Ovary (tissue), 9 donors: Measurements from ENCODE around the gene KCTD5. TPM values are rescaled to one million over a fixed set of nuclear protein-coding genes. Genes with fewer than 3 reads are reported as not detected.
A peak's percentile ranks its signal among the peaks of the same experiment; 100 is the strongest.
"Not testable (repeated sequence)": the region's sequence is repeated elsewhere in the genome, so short reads cannot be mapped to it uniquely, and the experiment has no call there.

ENCODE experiments used
- DNase-seq, 5 donors: peaks; one replicate each; pipeline ENCODE4 v3.0.0-alpha.2; 2019 to 2020
- H3K27ac ChIP-seq, 2 donors: fragments of 200-600 bp; one replicate each; pipeline versions ENCODE4 v1.5.1 to v1.8.0; 2019 to 2022
- H3K27me3 ChIP-seq: fragments of 200-600 bp; one replicate; pipeline ENCODE4 v1.8.0; 2022
- H3K36me3 ChIP-seq: fragments of 200-600 bp; sonication (generic); one replicate; pipeline ENCODE4 v1.5.1; 2019
- H3K4me1 ChIP-seq: one replicate; pipeline ENCODE4 v1.8.1; 2013; ENCODE audit warnings: mild to moderate bottlenecking, moderate library complexity; ENCODE audit not compliant: insufficient read depth
- H3K4me3 ChIP-seq: fragments of 200-600 bp; sonication (generic); one replicate; pipeline ENCODE4 v1.5.1; 2017
- H3K9me3 ChIP-seq, 2 donors: fragments of 200-600 bp in 1 of 2; sonication (generic) in 1 of 2; one replicate each; pipeline versions ENCODE4 v1.5.1 to v1.8.1; 2013 to 2019; ENCODE audit warnings: mild to moderate bottlenecking in 1 of 2, moderate library complexity in 1 of 2
- CTCF ChIP-seq, 3 donors: fragments of 450-650 bp in 2 of 3; fragments of 200-600 bp in 1 of 3; IDR thresholded peaks; one replicate each; pipeline versions ENCODE4 v1.5.1 to v1.8.0; 2016 to 2022; ENCODE audit warnings: antibody characterized with exemption in 3 of 3, mild to moderate bottlenecking in 1 of 3
- EP300 ChIP-seq: sonication (generic); formaldehyde crosslinking; IDR thresholded peaks from one replicate; pipeline ENCODE4 v1.6.1; 2017; ENCODE audit warnings: antibody characterized with exemption
- POLR2A ChIP-seq: fragments of 450-650 bp; IDR thresholded peaks from one replicate; pipeline ENCODE4 v1.6.1; 2017; ENCODE audit warnings: antibody characterized with exemption, mild to moderate bottlenecking, moderate library complexity
- WGBS, 3 donors: extraction: QIAGEN DNeasy Blood & Tissue Kit in 1 of 3; methylation state at CpG; one replicate each; pipeline versions ENCODE4 v1.1.5 to v1.1.7; 2013 to 2017; 5-methylcytosine and 5-hydroxymethylcytosine counted together
- intact Hi-C, 4 donors: fragments of 100-400 bp; cut with DNase I; formaldehyde crosslinking; loops; one replicate each; pipeline versions ENCODE4 v1.11.0 to v1.15.1; 2022 to 2023
- polyA plus RNA-seq, 2 donors: library from polyadenylated mRNA; stranded (reverse); fragments of 200-250 nt in 1 of 2; fragments of 350-450 nt in 1 of 2; fragmentation: Illumina TruSeq in 1 of 2; extraction: RNeasy Lipid Tissue Mini Kit (QIAGEN cat#74804) in 1 of 2; gene quantifications; one replicate each; pipeline ENCODE4 v1.2.3, GENCODE V29; 2013 to 2014
- total RNA-seq, 7 donors: library from RNA; depleted of rRNA in 2 of 7; stranded (reverse); fragments of >200 nt in 2 of 7; fragmentation: NEBNext Ultra II Directional in 3 of 7; extraction: Animal tissue kit (Norgen Biotek cat#: 25700) in 3 of 7; gene quantifications; one replicate each; pipeline versions ENCODE4 v1.1.0 to v1.2.4, GENCODE V29; 2016 to 2023
- donor health status: DM: no; HTN: no; CAD: no; lungs with moderate emphysema.
- donor health status: DM: no; HTN: no; CAD: no.
- donor health status: Bipolar disorder and iron deficiency.
- donor health status: DM: yes; HTN: yes; CAD: no.
- donor health status: DM: no; HTN: no; CAD: no.
- donor health status: DM: yes; HTN: yes; CAD: no.

Gene KCTD5
- total and polyA plus RNA-seq, 9 donors = 12.2 to 19.8 (median 13.3) TPM

DNA sequence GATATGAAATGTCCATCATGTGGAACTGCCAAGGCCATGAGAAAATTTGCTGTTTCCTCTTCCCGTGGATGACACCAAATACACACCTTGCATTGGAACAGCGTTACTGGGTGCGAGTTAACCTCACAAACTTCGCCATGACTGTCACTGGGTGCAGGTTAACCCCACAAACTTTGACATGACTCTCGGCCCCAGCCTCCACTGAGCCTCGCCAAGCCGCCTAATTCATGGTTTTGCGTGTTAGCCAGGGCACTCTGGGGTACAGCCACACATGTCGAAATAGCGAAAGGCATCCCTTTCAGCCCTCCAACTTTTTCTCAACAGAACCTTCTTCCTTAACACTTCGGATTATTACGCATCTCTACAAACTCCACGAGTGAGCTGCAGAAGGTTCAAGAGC, 10.6 kb upstream of the KCTD5 start:
- Histone ChIP-seq H3K36me3 (no peaks in the 10 kb centered on the region), H3K27ac (no peak overlapping the region), H3K4me1 (peaks cover 5% of the 10 kb centered on the region), H3K27me3 (no peaks in the 10 kb centered on the region), H3K4me3 (no peak overlapping the region), H3K9me3 (no peaks in the 10 kb centered on the region)
- 81 to 89% (median 88%) methylated on average over 13 of the region's 13 CpGs for WGBS, 3 donors
- intact Hi-C loops = no loop called here
- no peak for TF ChIP-seq EP300
- TF ChIP-seq POLR2A = no peak
- no peak for TF ChIP-seq CTCF (IDR thresholded peaks at IDR 0.05)
- DNase-seq = no peak

DNA sequence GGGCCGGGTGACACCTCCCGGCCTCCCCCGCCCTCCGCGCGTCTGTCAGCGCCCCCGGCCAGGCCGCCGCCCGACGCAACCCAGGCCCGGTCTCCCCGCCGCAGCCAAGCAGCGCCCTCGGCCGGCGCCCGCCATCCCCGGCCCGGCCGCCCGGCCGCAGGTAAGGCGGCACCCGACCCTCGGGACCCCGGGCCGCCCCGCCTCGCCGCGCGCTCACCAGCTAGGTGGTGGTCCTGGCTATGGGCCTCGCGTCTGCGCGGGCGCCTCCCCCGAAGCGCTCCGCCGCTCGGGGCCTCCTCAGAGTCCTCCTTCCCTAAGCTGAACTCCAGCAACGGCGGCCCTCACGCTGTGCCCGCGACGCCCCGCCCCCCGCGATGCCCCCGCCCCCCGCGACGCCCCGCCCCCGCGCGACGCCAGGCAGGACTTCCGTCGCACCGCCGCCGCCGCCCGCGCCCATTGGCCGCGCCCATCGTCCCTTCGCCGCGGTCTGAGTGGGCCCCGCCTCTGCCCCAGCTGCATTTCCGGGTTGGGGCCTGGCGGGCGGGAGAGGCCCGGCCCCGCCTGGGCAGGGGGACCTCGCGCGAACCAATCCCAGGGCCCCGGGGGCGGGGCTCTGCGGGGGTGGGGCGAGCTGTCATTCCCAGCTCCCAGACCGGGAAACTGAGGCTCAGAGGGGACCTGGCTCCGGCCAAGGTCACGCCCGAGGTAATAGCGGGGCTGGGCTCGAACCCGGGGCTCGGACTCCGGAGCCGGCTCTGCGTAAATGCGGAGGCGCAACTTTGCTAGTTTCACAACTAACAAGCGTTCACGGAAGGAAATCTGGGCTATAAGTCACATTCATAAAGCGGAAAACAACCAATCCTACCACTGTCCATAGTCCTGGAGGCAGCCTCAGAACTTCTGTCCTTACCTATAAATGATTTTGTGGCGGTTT, 9.0 kb upstream of the KCTD5 start:
- 0 to 1% (median 1%) methylated on average over 53 to 105 of the region's 107 CpGs for WGBS, 3 donors
- intact Hi-C loops = no loop called here

DNA sequence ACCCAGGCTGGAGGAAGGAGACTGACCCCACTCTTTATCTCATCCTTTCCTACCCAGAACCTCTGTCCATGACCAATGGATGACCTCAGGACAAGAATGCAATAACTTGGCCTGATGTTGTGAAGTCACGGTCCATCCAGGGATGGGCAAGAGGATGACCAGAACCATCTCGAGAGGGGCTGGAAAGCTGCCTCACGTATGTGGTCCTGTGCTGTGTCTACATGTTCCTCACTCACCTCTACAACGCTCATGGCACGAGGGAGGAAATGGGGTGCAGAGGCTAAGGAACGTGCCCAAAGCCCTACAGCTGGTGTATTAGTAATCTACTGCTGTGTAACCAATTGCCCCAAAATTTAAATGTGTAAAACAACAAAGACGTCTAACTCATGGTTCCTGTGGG, 7.3 kb upstream of the KCTD5 start:
- peak in 1 of 5 donors; percentile 28 for DNase-seq
- WGBS, 3 donors = 48 to 71% (median 68%) methylated on average over 7 of the region's 7 CpGs
- intact Hi-C loops = no loop called here
- Histone ChIP-seq H3K27me3 (no peaks in the 10 kb centered on the region), H3K36me3 (no peaks in the 10 kb centered on the region), H3K27ac (no peak overlapping the region), H3K4me3 (no peak overlapping the region), H3K4me1 (peaks cover 5% of the 10 kb centered on the region), H3K9me3 (no peaks in the 10 kb centered on the region)
- TF ChIP-seq EP300 (no peak), POLR2A (no peak), CTCF (IDR thresholded peaks at IDR 0.05) (no peak)

More for the DNA sequence above, 9.0 kb upstream of the KCTD5 start:
- H3K36me3 ChIP-seq = no peaks in the 10 kb centered on the region
- TF ChIP-seq CTCF (IDR thresholded peaks at IDR 0.05) (no peak), EP300 (no peak), POLR2A (peak; percentile 16)
- peak overlapping the region; percentile 76 for H3K4me3 ChIP-seq
- H3K27me3 ChIP-seq = no peaks in the 10 kb centered on the region
- peak overlapping the region in 1 of 2 donors; percentile 39 for H3K27ac ChIP-seq
- no peaks in the 10 kb centered on the region for H3K9me3 ChIP-seq
- H3K4me1 ChIP-seq = peaks cover 5% of the 10 kb centered on the region
- DNase-seq = peak; percentile 95 to 97 (median 96)

DNA sequence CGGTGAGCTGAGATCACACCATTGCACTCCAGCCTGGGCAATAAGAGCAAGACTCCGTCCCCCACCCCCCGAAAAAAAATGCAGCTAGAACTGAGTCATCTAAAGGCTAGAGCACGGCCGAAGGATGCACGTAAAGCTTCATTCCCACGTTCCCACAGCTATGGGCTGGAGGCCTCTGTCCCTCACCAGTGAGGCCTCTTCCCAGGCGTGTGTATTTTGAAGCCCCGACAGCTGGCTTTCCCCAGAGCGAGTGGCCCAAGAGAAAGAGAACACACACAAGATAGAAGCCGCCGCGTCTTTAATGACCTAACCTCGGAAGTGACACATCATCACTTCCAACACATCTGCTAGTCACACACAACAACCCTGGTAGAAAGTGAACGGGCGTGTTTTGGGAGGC, 6.6 kb upstream of the KCTD5 start:
- no peak overlapping the region for H3K27ac ChIP-seq
- no peaks in the 10 kb centered on the region for H3K36me3 ChIP-seq
- no peak overlapping the region for H3K4me3 ChIP-seq
- WGBS, 3 donors = 74 to 86% (median 80%) methylated on average over 16 of the region's 16 CpGs
- intact Hi-C loops = no loop called here
- no peaks in the 10 kb centered on the region for H3K9me3 ChIP-seq
- no peak for DNase-seq
- TF ChIP-seq POLR2A (no peak), EP300 (no peak), CTCF (IDR thresholded peaks at IDR 0.05) (no peak)
- peaks cover 5% of the 10 kb centered on the region for H3K4me1 ChIP-seq
- H3K27me3 ChIP-seq = no peaks in the 10 kb centered on the region

DNA sequence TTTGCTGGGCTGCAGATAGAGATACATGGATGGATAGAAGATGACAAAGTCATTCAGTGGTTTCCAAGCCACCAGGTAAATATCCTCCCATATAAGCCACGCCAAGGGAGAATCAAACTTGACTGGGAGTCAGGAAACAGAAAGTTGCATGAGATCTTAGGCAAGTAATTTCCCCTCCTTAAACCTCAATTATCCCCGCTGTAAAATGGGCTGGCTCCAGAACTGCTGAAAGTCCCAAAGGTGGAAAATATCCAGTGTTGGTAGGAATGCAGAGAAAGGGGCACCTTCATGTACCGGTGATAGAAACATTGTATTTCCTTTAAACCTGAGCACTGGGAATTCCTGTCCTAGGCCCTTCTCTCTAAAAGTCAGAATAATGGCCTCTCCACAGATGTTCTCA, 5.4 kb upstream of the KCTD5 start:
- WGBS, 3 donors = 91 to 97% (median 95%) methylated on average over 3 of the region's 3 CpGs
- H3K27me3 ChIP-seq, H3K36me3 ChIP-seq, intact Hi-C loops, H3K4me3 ChIP-seq, H3K4me1 ChIP-seq, H3K9me3 ChIP-seq, H3K27ac ChIP-seq, DNase-seq: not testable (repeated sequence)

DNA sequence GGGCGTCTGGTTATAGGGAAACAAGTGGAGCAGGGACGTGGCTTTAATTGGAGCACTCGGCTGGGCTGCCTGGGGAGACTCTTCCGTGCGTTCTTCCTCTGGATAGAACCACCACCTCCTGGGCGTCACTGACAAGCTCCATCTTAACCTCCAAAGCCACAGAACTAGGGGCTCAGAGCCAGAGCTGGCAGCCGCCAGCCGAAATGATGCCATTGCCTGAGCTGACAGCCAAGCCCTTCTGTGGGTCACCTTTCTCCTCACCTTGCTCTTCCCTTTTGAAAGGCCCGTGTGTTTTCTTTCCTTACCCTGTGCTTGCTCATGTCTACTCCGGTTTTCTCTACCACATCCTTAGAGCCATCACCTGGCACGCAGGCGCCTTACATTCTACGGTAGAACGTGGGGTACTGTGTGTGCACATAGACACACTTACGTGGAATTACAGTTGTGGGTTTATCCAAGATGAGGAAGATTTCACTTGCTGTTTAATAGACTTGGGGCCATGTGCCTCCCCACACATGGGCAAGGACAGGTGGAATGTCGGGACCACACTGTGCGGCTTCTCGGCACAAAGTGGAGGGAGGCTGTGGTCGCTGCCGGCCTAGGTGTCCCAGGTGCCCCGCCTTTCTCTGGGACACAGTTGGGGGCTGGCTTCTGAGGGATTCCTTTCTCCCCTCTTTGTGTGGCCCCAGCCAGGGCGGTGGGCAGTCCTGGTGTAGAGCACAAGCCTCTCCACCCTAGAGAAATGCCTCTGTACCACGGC, 3.9 kb upstream of the KCTD5 start:
- H3K9me3 ChIP-seq, H3K4me3 ChIP-seq, H3K4me1 ChIP-seq, intact Hi-C loops, H3K36me3 ChIP-seq, H3K27ac ChIP-seq, DNase-seq, H3K27me3 ChIP-seq: not testable (repeated sequence)
- WGBS, 3 donors = 86 to 88% (median 86%) methylated on average over 8 to 19 of the region's 23 CpGs

- H3K27me3 ChIP-seq, H3K4me1 ChIP-seq, H3K27ac ChIP-seq, H3K9me3 ChIP-seq, H3K36me3 ChIP-seq, H3K4me3 ChIP-seq, intact Hi-C loops: not testable (repeated sequence)
- peak in 1 of 5 donors; percentile 21 for DNase-seq
- 76 to 88% (median 82%) methylated on average over 4 of the region's 4 CpGs for WGBS, 3 donors
Measured at GRCh38 chr16:2679902-2680301, 2.4 kb upstream of the KCTD5 start.
